Kidney epithelial cell (primary cell): ENCODE measurements around the gene ADCY2. TPM values are rescaled to one million over a fixed set of nuclear protein-coding genes. Genes with fewer than 3 reads are reported as not detected.

ENCODE experiments used
- DNase-seq: peaks from one replicate; pipeline ENCODE4 v3.0.0-alpha.2; 2010; ENCODE audit warnings: low read depth
- H3K27me3 ChIP-seq: 2 replicates; pipeline ENCODE4 v1.6.0; 2011; ENCODE audit warnings: low read length; ENCODE audit not compliant: control insufficient read depth, insufficient read depth
- H3K36me3 ChIP-seq: 2 replicates; pipeline ENCODE4 v1.5.1; 2011; ENCODE audit warnings: low read length; ENCODE audit not compliant: control insufficient read depth, insufficient read depth
- H3K4me3 ChIP-seq: 2 replicates; pipeline ENCODE4 v1.5.1; 2011; ENCODE audit warnings: low read depth, mild to moderate bottlenecking, control low read depth, low read length
- total RNA-seq: library from RNA; depleted of rRNA; stranded (reverse); fragments of >200 nt; gene quantifications from 2 replicates; pipeline ENCODE4 v1.2.3, GENCODE V29; 2015
- TF ChIP-seq, protein P1 (sequence below): IDR thresholded peaks from 2 replicates; pipeline ENCODE4 v1.5.1; 2011; ENCODE audit warnings: mild to moderate bottlenecking, moderate library complexity, low read length, control low read depth, inconsistent platforms; ENCODE audit not compliant: insufficient read depth, poor library complexity, severe bottlenecking

ADCY2 gene
- total RNA-seq, 1 donor from 2014 or later: 0.25 TPM

DNA sequence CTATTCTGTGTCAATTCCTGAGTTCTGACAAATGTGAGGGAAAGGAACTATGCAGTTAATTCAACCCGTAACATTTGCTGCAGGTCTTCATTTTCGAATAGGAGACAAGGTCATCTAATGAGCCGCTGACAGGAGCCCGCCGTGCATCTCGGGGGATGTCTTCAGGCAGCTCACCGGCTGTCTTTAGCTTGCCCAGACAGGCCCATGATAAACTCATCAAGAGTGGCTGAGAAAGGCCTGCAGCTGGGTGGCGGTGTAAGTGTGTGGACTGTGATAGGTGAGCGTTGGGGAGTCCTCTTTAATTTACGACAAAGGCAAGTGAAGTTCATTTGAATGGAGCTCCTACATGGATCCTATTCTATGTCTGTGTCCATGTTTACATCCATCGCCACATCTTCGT lies 190.5 kb downstream of the ADCY2 start:
- Histone ChIP-seq H3K36me3 (no peaks in the 10 kb centered on the region), H3K27me3 (no peaks in the 10 kb centered on the region), H3K4me3 (no peak overlapping the region)
- DNase-seq: no peak
- TF ChIP-seq, protein P1, sequence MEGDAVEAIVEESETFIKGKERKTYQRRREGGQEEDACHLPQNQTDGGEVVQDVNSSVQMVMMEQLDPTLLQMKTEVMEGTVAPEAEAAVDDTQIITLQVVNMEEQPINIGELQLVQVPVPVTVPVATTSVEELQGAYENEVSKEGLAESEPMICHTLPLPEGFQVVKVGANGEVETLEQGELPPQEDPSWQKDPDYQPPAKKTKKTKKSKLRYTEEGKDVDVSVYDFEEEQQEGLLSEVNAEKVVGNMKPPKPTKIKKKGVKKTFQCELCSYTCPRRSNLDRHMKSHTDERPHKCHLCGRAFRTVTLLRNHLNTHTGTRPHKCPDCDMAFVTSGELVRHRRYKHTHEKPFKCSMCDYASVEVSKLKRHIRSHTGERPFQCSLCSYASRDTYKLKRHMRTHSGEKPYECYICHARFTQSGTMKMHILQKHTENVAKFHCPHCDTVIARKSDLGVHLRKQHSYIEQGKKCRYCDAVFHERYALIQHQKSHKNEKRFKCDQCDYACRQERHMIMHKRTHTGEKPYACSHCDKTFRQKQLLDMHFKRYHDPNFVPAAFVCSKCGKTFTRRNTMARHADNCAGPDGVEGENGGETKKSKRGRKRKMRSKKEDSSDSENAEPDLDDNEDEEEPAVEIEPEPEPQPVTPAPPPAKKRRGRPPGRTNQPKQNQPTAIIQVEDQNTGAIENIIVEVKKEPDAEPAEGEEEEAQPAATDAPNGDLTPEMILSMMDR: no peak

DNA sequence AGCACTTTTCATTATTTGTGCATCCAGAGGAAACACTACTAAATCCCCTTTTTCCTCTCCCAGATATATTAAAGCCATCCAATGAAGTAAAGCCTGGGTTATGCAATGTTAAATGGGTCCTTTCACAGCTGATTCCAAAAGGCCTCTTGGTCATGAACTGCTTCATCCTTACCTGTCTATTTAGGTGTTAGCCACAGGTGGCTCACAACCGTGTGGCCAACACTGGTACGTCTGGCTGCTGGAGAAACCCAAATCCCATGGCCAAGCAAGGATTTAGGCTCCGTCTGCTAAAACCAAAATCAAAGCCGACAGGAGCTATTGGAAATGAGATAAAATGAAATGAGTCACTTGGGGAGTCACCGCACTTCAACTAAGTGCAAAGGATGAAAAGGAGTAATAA lies 193.9 kb downstream of the ADCY2 start:
- Histone ChIP-seq H3K36me3 (no peaks in the 10 kb centered on the region), H3K27me3 (no peaks in the 10 kb centered on the region), H3K4me3 (no peak overlapping the region)
- DNase-seq: no peak
- TF ChIP-seq, protein P1: no peak

DNA sequence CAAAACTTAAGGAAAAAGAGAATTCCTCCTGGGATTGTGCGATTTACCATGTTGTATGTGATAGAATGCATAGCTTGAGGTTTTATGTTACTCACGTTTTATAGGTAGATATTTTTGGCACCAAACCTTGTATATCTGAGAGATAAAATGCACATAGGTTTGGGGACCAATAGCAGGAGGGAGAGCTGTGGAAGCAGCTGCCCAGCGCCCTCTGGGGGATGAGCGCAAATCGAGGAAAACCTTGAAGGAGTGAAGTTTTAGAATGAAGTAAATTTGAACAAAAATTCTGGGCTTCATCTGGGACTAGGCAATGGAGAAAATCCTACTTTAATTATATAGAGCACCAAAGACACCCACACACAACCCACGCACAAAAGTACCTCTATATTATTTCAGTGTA lies 197.0 kb downstream of the ADCY2 start:
- TF ChIP-seq, protein P1: peak; percentile 42
- DNase-seq: no peak
- no peaks in the 10 kb centered on the region for H3K27me3 ChIP-seq
- no peak overlapping the region for H3K4me3 ChIP-seq
- H3K36me3 ChIP-seq: no peaks in the 10 kb centered on the region

DNA sequence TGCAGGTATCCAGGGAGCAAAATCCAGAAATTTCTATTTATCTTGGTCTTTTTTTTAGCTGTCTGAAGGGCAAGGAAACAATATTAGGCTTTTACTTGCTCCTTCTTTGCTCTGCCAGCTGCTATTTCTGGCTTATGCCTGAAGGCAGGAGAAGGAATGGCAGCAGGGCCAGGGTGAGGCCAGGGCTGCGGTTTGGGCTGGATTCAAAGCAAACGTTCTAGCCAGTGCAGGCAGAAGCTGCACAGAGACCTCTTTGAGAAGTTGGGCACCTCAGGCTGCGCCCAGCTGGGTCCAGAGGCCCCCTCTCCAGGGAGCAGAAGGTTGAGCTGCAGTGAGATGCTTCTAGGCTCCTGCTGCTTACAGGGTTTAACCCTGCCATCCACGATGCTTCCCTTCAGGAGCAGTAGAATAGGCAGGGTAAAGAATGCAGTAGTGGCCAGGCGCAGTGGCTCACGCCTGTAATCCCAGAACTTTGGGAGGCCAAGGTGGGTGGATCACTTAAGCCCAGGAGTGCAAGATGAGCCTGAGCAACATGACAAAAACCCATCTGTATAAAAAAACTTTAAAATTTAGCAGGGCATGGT lies 201.2 kb downstream of the ADCY2 start:
- no peak overlapping the region for H3K4me3 ChIP-seq
- H3K36me3 ChIP-seq: no peaks in the 10 kb centered on the region
- H3K27me3 ChIP-seq: no peaks in the 10 kb centered on the region
- TF ChIP-seq, protein P1: no peak
- DNase-seq: no peak

DNA sequence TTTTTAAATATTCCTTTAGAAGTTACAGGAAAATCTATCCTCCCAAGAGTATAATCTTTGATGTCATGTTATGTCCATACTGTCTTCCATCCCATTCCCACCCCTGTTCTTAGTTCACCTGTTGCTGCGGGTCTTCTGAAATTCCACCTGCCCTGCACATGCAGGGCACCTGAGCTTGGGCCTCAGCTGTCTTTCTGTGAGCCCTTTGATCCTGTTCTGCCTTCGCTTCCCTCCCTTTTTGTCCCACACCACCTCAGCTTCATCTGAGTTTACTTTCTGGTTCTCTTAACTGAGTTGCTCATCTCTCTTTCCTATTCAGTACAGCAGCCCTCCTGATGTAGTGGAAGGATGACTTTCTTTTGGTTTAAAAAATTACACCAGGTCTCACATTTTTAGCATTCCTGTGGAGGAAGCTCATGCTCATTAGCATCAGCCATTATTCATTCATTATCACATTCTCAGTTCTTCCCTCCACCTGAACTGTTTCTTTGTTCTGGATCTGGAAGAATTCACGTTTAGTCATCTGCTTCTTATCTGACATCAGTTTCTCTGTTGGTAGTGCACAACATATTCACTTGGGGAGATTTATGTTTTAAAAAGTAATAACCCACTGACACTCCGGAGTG lies 211.0 kb downstream of the ADCY2 start:
- no peak for DNase-seq
- H3K36me3 ChIP-seq: no peaks in the 10 kb centered on the region
- no peak overlapping the region for H3K4me3 ChIP-seq
- no peaks in the 10 kb centered on the region for H3K27me3 ChIP-seq
- TF ChIP-seq, protein P1: no peak

DNA sequence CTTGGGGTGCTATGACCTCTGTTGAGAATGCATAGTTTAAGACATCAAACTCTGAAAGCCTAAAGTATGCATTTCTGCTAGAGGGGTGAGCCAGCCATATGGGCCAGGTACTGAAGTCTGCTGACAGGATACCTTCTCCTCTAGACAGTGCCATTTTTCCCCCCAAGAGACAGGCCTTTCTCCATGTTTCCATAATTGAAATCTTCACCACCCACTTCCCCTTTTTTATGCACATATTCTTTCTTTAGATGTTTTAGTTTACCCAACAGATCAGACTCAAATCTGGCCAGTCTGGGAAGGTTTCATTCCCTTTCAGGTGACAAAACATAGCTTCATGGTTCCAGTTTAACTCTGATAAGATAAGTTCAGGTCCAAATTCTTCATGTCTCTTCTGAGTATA lies 212.8 kb downstream of the ADCY2 start:
- Histone ChIP-seq H3K27me3 (no peaks in the 10 kb centered on the region), H3K36me3 (no peaks in the 10 kb centered on the region), H3K4me3 (no peak overlapping the region)
- TF ChIP-seq, protein P1: no peak
- DNase-seq: no peak
